ENCODE measurements around the gene CCDC186. TPM values are rescaled to one million over a fixed set of nuclear protein-coding genes. Genes with fewer than 3 reads are reported as not detected.

The CCDC186 gene
- polyA plus RNA-seq, 1 of the 3 experiments (the other 2 are of a cell fraction), result 1.3 TPM

DNA sequence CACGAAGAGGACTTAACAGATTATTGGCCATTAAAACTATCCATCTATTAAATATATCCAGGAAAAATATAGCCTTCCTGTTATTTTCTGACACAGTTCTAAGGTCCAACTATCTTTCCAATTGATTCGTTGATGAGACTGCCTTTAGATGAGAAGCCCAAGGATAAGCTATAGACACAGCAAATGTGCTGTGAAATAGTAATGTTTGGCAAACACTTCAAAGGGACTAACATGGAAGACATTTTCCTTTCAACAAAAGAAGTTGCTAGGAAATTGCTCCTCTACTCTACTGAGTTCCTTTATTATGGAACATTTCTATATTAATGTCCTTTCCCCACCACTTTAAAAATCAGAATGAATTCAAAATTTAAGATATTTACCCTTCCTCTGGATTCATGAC, 38.5 kb downstream of the CCDC186 start:
- 82% methylated on average over 2 of the region's 2 CpGs for WGBS (ENCODE audit: low lambda C conversion rate)
- Histone ChIP-seq H3K9me3 (no peaks in the 10 kb centered on the region), H3K4me2 (no peak overlapping the region), H3K36me3 (replicated peaks in 1 of 2; ENCODE audit: control insufficient read depth in 1 of 2, insufficient read depth in 2 of 2, low read length in 1 of 2) (peaks cover 46 to 51% of the 10 kb centered on the region in 2 experiments), H2AFZ (ENCODE audit: low read depth) (no peak overlapping the region), H3K9ac (no peak overlapping the region), H3F3A (replicated peaks; ENCODE audit: insufficient read depth) (no peaks in the 10 kb centered on the region), H3K79me2 (ENCODE audit: insufficient read depth) (no peaks in the 10 kb centered on the region), H3K27ac (ENCODE audit: low read depth in 2 of 2, low read length in 1 of 2) (no peak overlapping the region), H3K4me3 (ENCODE audit: low read depth in 2 of 2, low read length in 1 of 2) (no peak overlapping the region), H4K20me1 (ENCODE audit: insufficient read depth) (no peaks in the 10 kb centered on the region), H3K27me3 (ENCODE audit: insufficient read depth) (no peaks in the 10 kb centered on the region), H3K9me2 (no peaks in the 10 kb centered on the region), H3K4me1 (ENCODE audit: control insufficient read depth in 1 of 2, insufficient read depth in 2 of 2, low read depth in 1 of 2, low read length in 1 of 2) (no peaks in the 10 kb centered on the region)
- TF ChIP-seq RAD21 (IDR thresholded peaks at IDR 0.05; ENCODE audit: low read length), result no peak
- TF ChIP-seq EP300 (IDR thresholded peaks at IDR 0.05; ENCODE audit: borderline replicate concordance in 1 of 2, low read depth in 1 of 2, low read length in 1 of 2), result no peak
- no peak for TF ChIP-seq MXI1 (IDR thresholded peaks at IDR 0.05; ENCODE audit: low read depth, low read length)
- CTCF ChIA-PET, result no interaction called here
- POLR2A ChIA-PET, result no interaction called here
- DNase-seq, result no peak

DNA sequence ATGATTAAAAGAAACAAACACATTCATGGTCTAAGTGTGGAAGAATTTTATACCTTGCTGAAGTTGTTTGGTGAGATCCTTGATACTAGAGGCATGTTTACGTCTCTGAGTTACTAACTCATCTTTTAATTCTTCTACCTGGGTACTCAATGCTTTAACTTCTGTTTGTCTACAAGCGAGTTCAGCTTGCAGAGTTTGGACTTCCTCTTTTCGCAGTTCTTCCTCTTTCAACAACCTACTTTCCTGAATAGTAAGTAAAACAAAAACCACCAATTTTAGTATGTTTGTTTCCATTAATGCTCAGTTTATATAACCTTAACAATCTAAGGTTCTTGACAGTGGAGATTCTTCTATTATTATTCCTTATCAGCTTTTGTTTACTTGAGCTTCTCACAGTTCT, 42.9 kb downstream of the CCDC186 start:
- no peak overlapping the region for H2AFZ ChIP-seq (ENCODE audit: low read depth)
- no peak overlapping the region for H3K27ac ChIP-seq (ENCODE audit: low read depth in 2 of 2, low read length in 1 of 2)
- H3K36me3 ChIP-seq (replicated peaks in 1 of 2; ENCODE audit: control insufficient read depth in 1 of 2, insufficient read depth in 2 of 2, low read length in 1 of 2), result peaks cover 63 to 74% of the 10 kb centered on the region in 2 experiments
- no peaks in the 10 kb centered on the region for H3K4me1 ChIP-seq (ENCODE audit: control insufficient read depth in 1 of 2, insufficient read depth in 2 of 2, low read depth in 1 of 2, low read length in 1 of 2)
- H3K4me2 ChIP-seq, result no peak overlapping the region
- no peaks in the 10 kb centered on the region for H3F3A ChIP-seq (replicated peaks; ENCODE audit: insufficient read depth)
- WGBS (ENCODE audit: low lambda C conversion rate), result 91% methylated on average over 3 of the region's 3 CpGs
- no peak overlapping the region for H3K9ac ChIP-seq
- H4K20me1 ChIP-seq (ENCODE audit: insufficient read depth), result no peaks in the 10 kb centered on the region
- no peaks in the 10 kb centered on the region for H3K9me3 ChIP-seq
- no peak overlapping the region for H3K4me3 ChIP-seq (ENCODE audit: low read depth in 2 of 2, low read length in 1 of 2)
- ChIA-PET POLR2A (no interaction called here), CTCF (no interaction called here)
- no peaks in the 10 kb centered on the region for H3K9me2 ChIP-seq
- no peaks in the 10 kb centered on the region for H3K27me3 ChIP-seq (ENCODE audit: insufficient read depth)
- DNase-seq, result no peak
- H3K79me2 ChIP-seq (ENCODE audit: insufficient read depth), result no peaks in the 10 kb centered on the region
- no peak for TF ChIP-seq CHD2 (IDR thresholded peaks at IDR 0.05; ENCODE audit: low read length, partially characterized antibody)
- TF ChIP-seq FOXJ3 (CRISPR knock-in tag; IDR thresholded peaks at IDR 0.05), result no peak
- TF ChIP-seq, protein P1, sequence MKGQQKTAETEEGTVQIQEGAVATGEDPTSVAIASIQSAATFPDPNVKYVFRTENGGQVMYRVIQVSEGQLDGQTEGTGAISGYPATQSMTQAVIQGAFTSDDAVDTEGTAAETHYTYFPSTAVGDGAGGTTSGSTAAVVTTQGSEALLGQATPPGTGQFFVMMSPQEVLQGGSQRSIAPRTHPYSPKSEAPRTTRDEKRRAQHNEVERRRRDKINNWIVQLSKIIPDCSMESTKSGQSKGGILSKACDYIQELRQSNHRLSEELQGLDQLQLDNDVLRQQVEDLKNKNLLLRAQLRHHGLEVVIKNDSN (IDR thresholded peaks at IDR 0.05; ENCODE audit: borderline replicate concordance, low read depth), result no peak
- TF ChIP-seq, protein P2, sequence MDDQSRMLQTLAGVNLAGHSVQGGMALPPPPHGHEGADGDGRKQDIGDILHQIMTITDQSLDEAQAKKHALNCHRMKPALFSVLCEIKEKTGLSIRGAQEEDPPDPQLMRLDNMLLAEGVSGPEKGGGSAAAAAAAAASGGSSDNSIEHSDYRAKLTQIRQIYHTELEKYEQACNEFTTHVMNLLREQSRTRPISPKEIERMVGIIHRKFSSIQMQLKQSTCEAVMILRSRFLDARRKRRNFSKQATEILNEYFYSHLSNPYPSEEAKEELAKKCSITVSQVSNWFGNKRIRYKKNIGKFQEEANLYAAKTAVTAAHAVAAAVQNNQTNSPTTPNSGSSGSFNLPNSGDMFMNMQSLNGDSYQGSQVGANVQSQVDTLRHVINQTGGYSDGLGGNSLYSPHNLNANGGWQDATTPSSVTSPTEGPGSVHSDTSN (IDR thresholded peaks at IDR 0.05), result no peak
- no peak for TF ChIP-seq SIN3A (IDR thresholded peaks at IDR 0.05; ENCODE audit: borderline replicate concordance, low read depth, low read length)

DNA sequence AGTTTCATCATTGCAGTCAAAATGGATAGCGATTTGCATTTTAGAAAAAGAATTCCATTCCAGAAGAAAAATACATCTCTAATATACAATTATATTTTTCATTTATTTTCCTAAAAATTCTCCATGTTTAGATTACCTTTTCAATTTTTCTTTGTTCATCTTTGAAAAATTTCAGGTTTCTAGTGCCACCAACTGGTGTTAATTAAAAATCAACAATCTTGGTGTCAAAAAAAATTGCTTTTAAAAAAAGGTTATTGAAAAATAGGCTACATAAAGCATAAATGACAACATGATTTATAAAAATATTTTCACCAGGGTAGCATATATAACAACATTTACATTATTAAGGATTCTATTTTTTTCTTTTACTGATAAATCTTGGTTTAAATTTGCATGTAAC, 53.0 kb downstream of the CCDC186 start:
- Histone ChIP-seq H3K79me2 (ENCODE audit: insufficient read depth) (no peaks in the 10 kb centered on the region), H3K4me2 (no peak overlapping the region), H3K9me3 (no peaks in the 10 kb centered on the region), H3K9ac (no peak overlapping the region), H3K27ac (ENCODE audit: low read depth in 2 of 2, low read length in 1 of 2) (no peak overlapping the region), H3K27me3 (ENCODE audit: insufficient read depth) (no peaks in the 10 kb centered on the region), H2AFZ (ENCODE audit: low read depth) (no peak overlapping the region), H3F3A (replicated peaks; ENCODE audit: insufficient read depth) (no peaks in the 10 kb centered on the region), H4K20me1 (ENCODE audit: insufficient read depth) (no peaks in the 10 kb centered on the region), H3K36me3 (replicated peaks in 1 of 2; ENCODE audit: control insufficient read depth in 1 of 2, insufficient read depth in 2 of 2, low read length in 1 of 2) (peaks cover 15 to 18% of the 10 kb centered on the region in 2 experiments), H3K4me1 (ENCODE audit: control insufficient read depth in 1 of 2, insufficient read depth in 2 of 2, low read depth in 1 of 2, low read length in 1 of 2) (peaks cover 0 to 6% of the 10 kb centered on the region in 2 experiments; a peak in 2 of 4 replicates), H3K4me3 (ENCODE audit: low read depth in 2 of 2, low read length in 1 of 2) (no peak overlapping the region), H3K9me2 (no peaks in the 10 kb centered on the region)
- 97% methylated on average over 1 of the region's 1 CpG for WGBS (ENCODE audit: low lambda C conversion rate)
- no peak for DNase-seq
- CTCF ChIA-PET, result no interaction called here
- POLR2A ChIA-PET, result no interaction called here
- no peak for TF ChIP-seq RFX5 (IDR thresholded peaks at IDR 0.05; ENCODE audit: low read length)
- no peak for TF ChIP-seq NRF1 (IDR thresholded peaks at IDR 0.05; ENCODE audit: low read depth, low read length)
- TF ChIP-seq YY1 (IDR thresholded peaks at IDR 0.05; ENCODE audit: low read depth), result no peak
- TF ChIP-seq, protein P3, sequence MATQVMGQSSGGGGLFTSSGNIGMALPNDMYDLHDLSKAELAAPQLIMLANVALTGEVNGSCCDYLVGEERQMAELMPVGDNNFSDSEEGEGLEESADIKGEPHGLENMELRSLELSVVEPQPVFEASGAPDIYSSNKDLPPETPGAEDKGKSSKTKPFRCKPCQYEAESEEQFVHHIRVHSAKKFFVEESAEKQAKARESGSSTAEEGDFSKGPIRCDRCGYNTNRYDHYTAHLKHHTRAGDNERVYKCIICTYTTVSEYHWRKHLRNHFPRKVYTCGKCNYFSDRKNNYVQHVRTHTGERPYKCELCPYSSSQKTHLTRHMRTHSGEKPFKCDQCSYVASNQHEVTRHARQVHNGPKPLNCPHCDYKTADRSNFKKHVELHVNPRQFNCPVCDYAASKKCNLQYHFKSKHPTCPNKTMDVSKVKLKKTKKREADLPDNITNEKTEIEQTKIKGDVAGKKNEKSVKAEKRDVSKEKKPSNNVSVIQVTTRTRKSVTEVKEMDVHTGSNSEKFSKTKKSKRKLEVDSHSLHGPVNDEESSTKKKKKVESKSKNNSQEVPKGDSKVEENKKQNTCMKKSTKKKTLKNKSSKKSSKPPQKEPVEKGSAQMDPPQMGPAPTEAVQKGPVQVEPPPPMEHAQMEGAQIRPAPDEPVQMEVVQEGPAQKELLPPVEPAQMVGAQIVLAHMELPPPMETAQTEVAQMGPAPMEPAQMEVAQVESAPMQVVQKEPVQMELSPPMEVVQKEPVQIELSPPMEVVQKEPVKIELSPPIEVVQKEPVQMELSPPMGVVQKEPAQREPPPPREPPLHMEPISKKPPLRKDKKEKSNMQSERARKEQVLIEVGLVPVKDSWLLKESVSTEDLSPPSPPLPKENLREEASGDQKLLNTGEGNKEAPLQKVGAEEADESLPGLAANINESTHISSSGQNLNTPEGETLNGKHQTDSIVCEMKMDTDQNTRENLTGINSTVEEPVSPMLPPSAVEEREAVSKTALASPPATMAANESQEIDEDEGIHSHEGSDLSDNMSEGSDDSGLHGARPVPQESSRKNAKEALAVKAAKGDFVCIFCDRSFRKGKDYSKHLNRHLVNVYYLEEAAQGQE (IDR thresholded peaks at IDR 0.05; ENCODE audit: low read depth, low read length), result no peak
- TF ChIP-seq FOXM1 (IDR thresholded peaks at IDR 0.05; ENCODE audit: low read depth), result no peak
- no peak for TF ChIP-seq RXRA (IDR thresholded peaks at IDR 0.05; ENCODE audit: borderline replicate concordance, low read depth)
- TF ChIP-seq, protein P4, sequence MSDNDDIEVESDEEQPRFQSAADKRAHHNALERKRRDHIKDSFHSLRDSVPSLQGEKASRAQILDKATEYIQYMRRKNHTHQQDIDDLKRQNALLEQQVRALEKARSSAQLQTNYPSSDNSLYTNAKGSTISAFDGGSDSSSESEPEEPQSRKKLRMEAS (IDR thresholded peaks at IDR 0.05; ENCODE audit: low read depth), result no peak
- no peak for TF ChIP-seq CHD2 (IDR thresholded peaks at IDR 0.05; ENCODE audit: low read length, partially characterized antibody)
- TF ChIP-seq, protein P1 (IDR thresholded peaks at IDR 0.05; ENCODE audit: borderline replicate concordance, low read depth), result no peak
- TF ChIP-seq JUND (IDR thresholded peaks at IDR 0.05), result no peak
- TF ChIP-seq RCOR1 (IDR thresholded peaks at IDR 0.05; ENCODE audit: low read length), result no peak
